Mesothelial cell of epicardium (in vitro differentiated cells): ENCODE measurements around the gene LAMA3. TPM values are rescaled to one million over a fixed set of nuclear protein-coding genes. Genes with fewer than 3 reads are reported as not detected.

Source experiments
- DNase-seq, 2 experiments: peaks; one replicate each; pipeline ENCODE4 v3.0.0; 2021; ENCODE audit warnings: low spot score in 2 of 2; ENCODE audit not compliant: unreplicated experiment in 2 of 2
- H3K27ac Mint-ChIP-seq: 2 replicates; pipeline ENCODE4 v1.8.0; 2021; ENCODE audit warnings: mixed read lengths
- H3K27me3 Mint-ChIP-seq: 2 replicates; pipeline ENCODE4 v1.8.0; 2021; ENCODE audit warnings: low read depth, mixed read lengths
- H3K36me3 Mint-ChIP-seq: 2 replicates; pipeline ENCODE4 v1.8.0; 2021; ENCODE audit warnings: mixed read lengths
- H3K4me1 Mint-ChIP-seq: 2 replicates; pipeline ENCODE4 v1.8.0; 2021; ENCODE audit warnings: mixed read lengths
- H3K4me3 Mint-ChIP-seq: 2 replicates; pipeline ENCODE4 v1.8.0; 2021; ENCODE audit warnings: mild to moderate bottlenecking, moderate library complexity, mixed read lengths
- H3K9me3 Mint-ChIP-seq: 2 replicates; pipeline ENCODE4 v1.8.0; 2021; ENCODE audit warnings: mixed read lengths
- CTCF ChIP-seq: fragments of 200-600 bp; sonication (generic); IDR thresholded peaks from one replicate; pipeline ENCODE4 v1.5.0; 2021; ENCODE audit warnings: antibody characterized with exemption; ENCODE audit not compliant: unreplicated experiment
- total RNA-seq: library from RNA; stranded (reverse); gene quantifications from 3 replicates; pipeline ENCODE4 v1.2.1, GENCODE V29; 2021

LAMA3 gene
- total RNA-seq, 1 donor from 2014 or later, result 6.7 TPM

GRCh38 chr18:23838801-23839366 lies 149.6 kb downstream of the LAMA3 start:
- H3K36me3 Mint-ChIP-seq, result peaks cover 2% of the 10 kb centered on the region
- DNase-seq, result no peak
- H3K4me3 Mint-ChIP-seq, result no peak overlapping the region
- peaks cover 3% of the 10 kb centered on the region for H3K4me1 Mint-ChIP-seq
- TF ChIP-seq CTCF, result no peak
- no peaks in the 10 kb centered on the region for H3K9me3 Mint-ChIP-seq
- H3K27me3 Mint-ChIP-seq, result peaks cover 5% of the 10 kb centered on the region
- no peak overlapping the region for H3K27ac Mint-ChIP-seq

DNA sequence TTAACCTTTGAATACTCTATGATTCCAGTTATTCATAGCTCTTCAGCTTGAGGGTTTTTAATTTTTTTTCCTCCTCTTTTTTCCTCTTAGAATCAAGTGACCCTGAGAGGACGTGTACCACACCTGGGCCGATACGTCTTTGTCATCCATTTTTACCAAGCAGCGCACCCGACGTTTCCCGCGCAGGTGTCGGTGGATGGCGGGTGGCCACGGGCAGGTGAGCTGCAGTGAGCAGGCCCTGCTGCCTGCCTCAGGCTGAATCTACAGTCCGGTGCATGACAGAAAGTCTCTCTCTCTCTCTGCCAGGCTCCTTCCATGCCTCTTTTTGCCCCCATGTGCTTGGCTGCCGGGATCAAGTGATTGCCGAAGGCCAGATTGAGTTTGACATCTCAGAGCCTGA lies 153.1 kb downstream of the LAMA3 start:
- H3K4me1 Mint-ChIP-seq, result peaks cover 17% of the 10 kb centered on the region
- H3K27me3 Mint-ChIP-seq, result peaks cover 5% of the 10 kb centered on the region
- peaks cover 2% of the 10 kb centered on the region for H3K36me3 Mint-ChIP-seq
- no peak overlapping the region for H3K4me3 Mint-ChIP-seq
- no peaks in the 10 kb centered on the region for H3K9me3 Mint-ChIP-seq
- TF ChIP-seq CTCF, result no peak
- no peak overlapping the region for H3K27ac Mint-ChIP-seq
- DNase-seq, result no peak

GRCh38 chr18:23844991-23845680 lies 155.9 kb downstream of the LAMA3 start:
- peak overlapping the region; percentile 53 for H3K27ac Mint-ChIP-seq
- H3K4me1 Mint-ChIP-seq, result peaks cover 25% of the 10 kb centered on the region
- no peak for TF ChIP-seq CTCF
- no peaks in the 10 kb centered on the region for H3K9me3 Mint-ChIP-seq
- H3K27me3 Mint-ChIP-seq, result peaks cover 5% of the 10 kb centered on the region
- H3K36me3 Mint-ChIP-seq, result peaks cover 2% of the 10 kb centered on the region
- H3K4me3 Mint-ChIP-seq, result no peak overlapping the region
- peak in 1 of 2 experiments; percentile 44 for DNase-seq

DNA sequence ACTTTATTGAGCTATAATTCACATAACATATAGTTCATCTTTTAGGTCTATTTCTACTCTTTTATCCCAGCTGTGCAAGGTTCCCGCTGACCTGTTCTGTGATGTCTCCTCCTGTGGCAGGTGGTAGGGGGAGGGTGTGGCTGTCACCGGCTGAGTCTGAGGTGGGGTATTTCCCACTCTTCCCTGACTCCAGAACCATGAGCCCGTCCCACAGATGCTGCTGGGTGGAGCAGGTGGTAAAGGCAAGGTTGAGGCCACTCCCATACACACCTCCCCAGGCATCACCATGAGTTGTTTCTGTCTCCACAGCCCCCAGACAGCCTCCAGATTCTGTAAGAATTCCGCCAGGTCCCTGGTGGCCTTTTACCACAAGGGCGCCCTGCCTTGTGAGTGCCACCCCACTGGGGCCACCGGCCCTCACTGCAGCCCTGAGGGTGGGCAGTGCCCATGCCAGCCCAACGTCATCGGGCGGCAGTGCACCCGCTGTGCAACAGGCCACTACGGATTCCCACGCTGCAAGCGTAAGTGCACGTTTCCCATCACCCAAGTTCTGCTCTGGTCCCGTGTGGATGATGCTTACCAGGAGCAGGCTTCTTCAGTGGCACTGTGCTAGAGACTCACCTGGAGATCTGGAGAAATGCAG lies 156.9 kb downstream of the LAMA3 start:
- no peak overlapping the region for H3K27ac Mint-ChIP-seq
- H3K36me3 Mint-ChIP-seq, result peaks cover 2% of the 10 kb centered on the region
- no peak for DNase-seq

DNA sequence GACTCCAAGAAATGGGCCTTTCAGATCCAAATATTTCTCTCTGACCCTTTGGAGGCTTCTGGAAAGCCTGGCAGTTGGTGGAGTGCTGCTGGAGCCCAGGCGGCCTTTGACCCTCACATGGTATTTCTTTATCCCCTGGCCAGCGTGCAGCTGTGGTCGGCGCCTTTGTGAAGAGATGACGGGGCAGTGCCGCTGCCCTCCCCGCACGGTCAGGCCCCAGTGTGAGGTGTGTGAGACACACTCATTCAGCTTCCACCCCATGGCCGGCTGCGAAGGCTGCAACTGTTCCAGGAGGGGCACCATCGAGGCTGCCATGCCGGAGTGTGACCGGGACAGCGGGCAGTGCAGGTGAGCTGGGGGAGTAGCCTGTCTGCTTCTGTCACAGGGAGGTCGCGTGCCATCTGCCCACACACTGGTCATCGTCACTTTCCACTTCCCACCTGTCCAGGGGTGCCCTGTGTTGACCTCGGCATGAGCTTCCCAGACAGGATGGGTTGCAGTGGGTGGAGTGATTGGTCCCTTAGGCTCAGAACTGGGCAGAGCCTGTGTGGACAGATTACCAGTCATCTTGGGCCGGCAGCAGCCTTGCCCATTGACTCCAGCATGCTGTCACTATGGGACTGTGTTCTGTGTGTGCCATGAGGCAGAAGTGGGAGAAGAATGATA lies 158.2 kb downstream of the LAMA3 start:
- H3K4me1 Mint-ChIP-seq, result peaks cover 25% of the 10 kb centered on the region
- H3K36me3 Mint-ChIP-seq, result no peaks in the 10 kb centered on the region
- DNase-seq, result no peak
- TF ChIP-seq CTCF, result no peak
- no peak overlapping the region for H3K4me3 Mint-ChIP-seq
- peaks cover 5% of the 10 kb centered on the region for H3K27me3 Mint-ChIP-seq
- H3K9me3 Mint-ChIP-seq, result no peaks in the 10 kb centered on the region
- H3K27ac Mint-ChIP-seq, result no peak overlapping the region

More for the DNA sequence above, 156.9 kb downstream of the LAMA3 start:
- Mint-ChIP-seq H3K9me3 (no peaks in the 10 kb centered on the region), H3K4me1 (peaks cover 25% of the 10 kb centered on the region), H3K4me3 (no peak overlapping the region), H3K27me3 (peaks cover 5% of the 10 kb centered on the region)
- TF ChIP-seq CTCF, result no peak
